ENCODE data around the gene ANKRD36B.
"Not testable (repeated sequence)": the region's sequence is repeated elsewhere in the genome, so short reads cannot be mapped to it uniquely, and the experiment has no call there.

The ANKRD36B gene

DNA sequence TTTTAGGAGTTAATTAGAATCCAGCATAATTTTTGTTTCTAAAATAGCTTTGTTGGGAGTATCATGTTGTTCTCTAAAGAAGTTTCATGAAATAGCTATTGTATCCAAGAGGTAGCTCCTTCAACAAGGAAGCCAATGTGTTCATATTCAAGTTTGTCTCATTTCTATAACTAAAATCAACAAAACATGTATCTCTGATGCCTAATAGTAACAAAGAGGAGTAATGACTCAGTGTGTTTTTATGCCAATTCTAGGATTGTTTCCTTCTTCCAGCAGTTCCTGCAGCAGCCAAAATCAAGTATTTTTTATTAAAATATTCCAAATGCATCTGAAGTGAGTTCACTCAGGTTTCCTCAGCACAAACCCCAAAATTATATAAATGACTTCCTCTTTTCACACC is 41.1 kb downstream of the ANKRD36B start:
- not testable (repeated sequence) for DNase-seq

DNA sequence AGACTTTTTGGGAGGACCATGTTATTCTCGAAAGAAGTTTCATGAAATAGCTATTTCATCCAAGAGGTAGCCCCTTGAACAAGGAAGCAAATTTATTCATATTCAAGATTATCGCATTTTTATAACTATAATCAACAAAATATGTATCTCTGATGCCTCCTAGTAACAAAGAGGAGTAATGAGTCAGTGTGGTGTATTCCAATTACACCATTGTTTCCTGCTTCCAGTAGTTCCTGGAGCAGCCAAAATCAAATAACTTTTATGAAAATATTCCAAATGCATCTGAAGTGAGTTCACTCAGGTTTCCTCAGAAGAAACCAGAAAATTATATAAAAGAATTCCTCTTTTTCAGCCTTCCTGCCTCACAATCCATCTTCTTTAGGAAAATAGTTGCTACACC is 43.0 kb downstream of the ANKRD36B start:
- DNase-seq: no peak

DNA sequence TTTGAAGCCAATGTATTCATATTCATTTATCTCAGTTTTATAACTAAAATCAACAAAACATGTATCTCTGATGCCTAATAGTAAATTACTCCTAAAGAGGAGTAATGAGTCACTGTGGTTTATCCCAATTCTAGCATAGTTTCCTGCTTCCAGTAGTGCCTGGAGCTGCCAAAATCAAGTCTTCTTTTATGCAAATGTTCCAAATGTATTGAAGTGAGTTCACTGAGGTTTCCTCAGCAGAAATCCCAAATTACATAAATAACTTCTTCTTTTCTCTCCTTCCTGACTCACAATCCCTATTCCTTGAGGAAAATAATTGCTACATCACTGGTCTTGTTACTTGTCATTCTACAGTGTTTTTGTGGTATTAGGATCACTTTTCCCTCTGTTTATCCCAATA is 44.8 kb downstream of the ANKRD36B start:
- DNase-seq: not testable (repeated sequence)

GRCh38 chr2:97525904-97526303 is 63.8 kb downstream of the ANKRD36B start:
- not testable (repeated sequence) for DNase-seq

- not testable (repeated sequence) for DNase-seq
Observed at GRCh38 chr2:97523816-97524215, 65.9 kb downstream of the ANKRD36B start.

DNA sequence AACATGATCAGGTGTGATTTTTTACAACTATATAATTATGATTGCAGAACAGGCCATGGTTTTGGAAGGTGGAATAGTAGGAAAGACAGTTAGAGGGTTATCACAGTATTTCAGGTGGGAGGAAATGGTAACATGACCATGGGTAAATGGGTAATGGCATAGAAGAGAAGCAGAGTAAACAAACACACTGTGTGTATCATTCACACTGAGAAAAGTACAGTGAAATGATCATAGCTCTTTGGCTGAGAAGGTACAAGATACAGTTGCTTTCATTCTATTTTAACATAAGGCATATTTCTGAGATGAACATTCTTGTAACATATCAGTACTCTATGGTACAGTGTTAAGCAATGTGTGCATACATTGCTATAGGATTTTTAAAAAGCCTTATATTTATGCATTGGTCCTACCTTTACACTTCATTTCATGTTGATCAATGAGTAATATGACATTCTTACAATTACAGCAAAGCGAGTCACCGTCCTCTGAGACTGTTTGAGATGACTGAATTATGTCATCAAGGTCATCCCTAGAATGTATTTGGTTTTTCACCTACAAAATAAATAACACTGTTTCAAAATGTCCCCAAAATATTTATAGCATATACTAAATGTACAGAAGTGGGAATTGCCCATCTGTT is 66.6 kb downstream of the ANKRD36B start:
- not testable (repeated sequence) for DNase-seq

- DNase-seq: not testable (repeated sequence)
Observed at GRCh38 chr2:97495651-97496050, 94.0 kb downstream of the ANKRD36B start.

- peak; percentile 17 to 22 for DNase-seq
Observed at GRCh38 chr2:97490141-97490540, 99.5 kb downstream of the ANKRD36B start.
